Right lung (tissue), 5 donors: ENCODE measurements around the gene FAM177B. TPM values are rescaled to one million over a fixed set of nuclear protein-coding genes. Genes with fewer than 3 reads are reported as not detected.

Source experiments
- DNase-seq, 2 donors: peaks; one replicate each; pipeline ENCODE4 v3.0.0-alpha.2; 2013
- polyA plus RNA-seq, 5 donors: library from polyadenylated mRNA; unstranded; fragments of 120-200 nt; gene quantifications; one replicate each; pipeline versions ENCODE4 v1.2.1 to v1.2.3, GENCODE V29; 2013; ENCODE audit warnings: inconsistent platforms in 1 of 5, low replicate concordance in 1 of 5; ENCODE audit not compliant: insufficient read length in 5 of 5, insufficient read depth in 1 of 5

FAM177B gene
- polyA plus RNA-seq, 5 donors = 0.31 to 0.85 (median 0.61) TPM

- no peak for DNase-seq
Measured at GRCh38 chr1:222786121-222786520, 49.1 kb downstream of the FAM177B start.

GRCh38 chr1:222787729-222788128, 50.7 kb downstream of the FAM177B start:
- DNase-seq = no peak

GRCh38 chr1:222788402-222789156, 51.6 kb downstream of the FAM177B start:
- DNase-seq = no peak

GRCh38 chr1:222790115-222790514, 53.1 kb downstream of the FAM177B start:
- DNase-seq = no peak

GRCh38 chr1:222790520-222790919, 53.5 kb downstream of the FAM177B start:
- DNase-seq = no peak

GRCh38 chr1:222791006-222791710, 54.2 kb downstream of the FAM177B start:
- DNase-seq = no peak

GRCh38 chr1:222792744-222793143, 55.7 kb downstream of the FAM177B start:
- no peak for DNase-seq

GRCh38 chr1:222794656-222795474, 57.9 kb downstream of the FAM177B start:
- DNase-seq = no peak

GRCh38 chr1:222798116-222798515, 61.1 kb downstream of the FAM177B start:
- no peak for DNase-seq

GRCh38 chr1:222798975-222799374, 62.0 kb downstream of the FAM177B start:
- DNase-seq = no peak

Other genes starting within 250 kb of the FAM177B start
- gene HHIPL2, start 189.1 kb upstream of the FAM177B start, polyA plus RNA-seq = 1 to 10 TPM in 1 of 5 donors, under 1 TPM in 4; 0.63 to 1.4 (median 0.79) TPM
- gene TAF1A, start 147.3 kb upstream of the FAM177B start, polyA plus RNA-seq = 10 to 100 TPM; 13.4 to 22.9 (median 19.6) TPM
- 10 to 100 TPM; 84.1 to 95.5 (median 89.5) TPM for gene MIA3, start 119.1 kb upstream of the FAM177B start, polyA plus RNA-seq
- 10 to 100 TPM; 67.9 to 94.7 (median 91.6) TPM for gene AIDA, start 24.7 kb upstream of the FAM177B start, polyA plus RNA-seq
- 10 to 100 TPM; 26.3 to 53.1 (median 44.9) TPM for gene BROX, start 24.6 kb upstream of the FAM177B start, polyA plus RNA-seq
- gene DISP1, start 77.8 kb downstream of the FAM177B start, polyA plus RNA-seq = 10 to 100 TPM; 17.1 to 22.9 (median 19.6) TPM